Suppressor macrophage treated with lipopolysaccharide for 4 hours (primary cell): ENCODE results near the gene NAALAD2.
A peak's percentile ranks its signal among the peaks of the same experiment; 100 is the strongest.
"Not testable (repeated sequence)": the region's sequence is repeated elsewhere in the genome, so short reads cannot be mapped to it uniquely, and the experiment has no call there.

Experiments
- DNase-seq: peaks from one replicate; pipeline ENCODE4 v3.0.0-alpha.2; 2020

The NAALAD2 gene

GRCh38 chr11:90197377-90197776, 62.9 kb downstream of the NAALAD2 start:
- DNase-seq: no peak

- DNase-seq: no peak
Measured at GRCh38 chr11:90202342-90202741, 67.9 kb downstream of the NAALAD2 start.

- DNase-seq: no peak
Measured at GRCh38 chr11:90204407-90204806, 69.9 kb downstream of the NAALAD2 start.

GRCh38 chr11:90204832-90205646, 70.6 kb downstream of the NAALAD2 start:
- peak; percentile 70 for DNase-seq

GRCh38 chr11:90207992-90208391, 73.5 kb downstream of the NAALAD2 start:
- DNase-seq: not testable (repeated sequence)

- no peak for DNase-seq
Measured at GRCh38 chr11:90208857-90209256, 74.4 kb downstream of the NAALAD2 start.

- DNase-seq: no peak
Measured at GRCh38 chr11:90213322-90213721, 78.9 kb downstream of the NAALAD2 start.

- DNase-seq: no peak
Measured at GRCh38 chr11:90216611-90217010, 82.1 kb downstream of the NAALAD2 start.

GRCh38 chr11:90218606-90219005, 84.1 kb downstream of the NAALAD2 start:
- no peak for DNase-seq

- no peak for DNase-seq
Measured at GRCh38 chr11:90219438-90219837, 85.0 kb downstream of the NAALAD2 start.

- DNase-seq: peak; percentile 56
Measured at GRCh38 chr11:90220391-90220790, 85.9 kb downstream of the NAALAD2 start.

GRCh38 chr11:90221803-90222458, 87.5 kb downstream of the NAALAD2 start:
- no peak for DNase-seq

GRCh38 chr11:90222459-90223247, 88.2 kb downstream of the NAALAD2 start, which contains the start of gene CHORDC1:
Gene CHORDC1 (minus strand): TSS chr11:90223049. CDS start chr11:90222954, 95 bp downstream.
- DNase-seq: peak; percentile 96

- no peak for DNase-seq
Measured at GRCh38 chr11:90223248-90223585, 88.8 kb downstream of the NAALAD2 start.

GRCh38 chr11:90228056-90228455, 93.6 kb downstream of the NAALAD2 start:
- no peak for DNase-seq

- no peak for DNase-seq
Measured at GRCh38 chr11:90229791-90230190, 95.3 kb downstream of the NAALAD2 start.

- no peak for DNase-seq
Measured at GRCh38 chr11:90234977-90235376, 100.5 kb downstream of the NAALAD2 start.

GRCh38 chr11:90235526-90235925, 101.1 kb downstream of the NAALAD2 start:
- no peak for DNase-seq

GRCh38 chr11:90237004-90237403, 102.5 kb downstream of the NAALAD2 start:
- no peak for DNase-seq

- DNase-seq: not testable (repeated sequence)
Measured at GRCh38 chr11:90239967-90240636, 105.6 kb downstream of the NAALAD2 start.

GRCh38 chr11:90241414-90241813, 107.0 kb downstream of the NAALAD2 start:
- DNase-seq: no peak
